ENCODE results near the gene TAF11.
"Not testable (repeated sequence)": the region's sequence is repeated elsewhere in the genome, so short reads cannot be mapped to it uniquely, and the experiment has no call there.

Gene TAF11

GRCh38 chr6:34864007-34864406 lies 23.8 kb downstream of the TAF11 start:
- DNase-seq: no peak

DNA sequence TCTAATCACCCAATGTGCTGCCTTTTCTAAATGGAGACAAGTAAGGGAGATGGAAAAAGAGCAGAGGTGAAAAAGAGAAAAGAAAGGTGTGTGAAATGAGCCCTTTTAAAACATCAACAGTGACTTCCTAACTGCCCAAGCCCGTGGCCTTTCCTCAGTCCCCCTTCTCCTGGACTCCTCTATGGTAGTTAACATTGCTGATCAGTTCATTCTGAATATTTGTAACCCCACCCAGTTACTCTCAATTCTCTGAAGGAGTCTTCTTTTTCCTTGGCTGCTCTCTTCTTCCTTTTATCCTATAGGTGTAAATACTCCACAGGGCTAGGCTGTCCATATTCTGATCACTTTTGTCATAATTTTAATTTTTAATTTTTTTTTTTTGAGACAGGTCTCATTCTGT lies 27.1 kb downstream of the TAF11 start:
- DNase-seq: no peak

- no peak for DNase-seq
Measured at GRCh38 chr6:34859951-34860350, 27.9 kb downstream of the TAF11 start.

- no peak for DNase-seq
Measured at GRCh38 chr6:34858681-34859080, 29.2 kb downstream of the TAF11 start.

DNA sequence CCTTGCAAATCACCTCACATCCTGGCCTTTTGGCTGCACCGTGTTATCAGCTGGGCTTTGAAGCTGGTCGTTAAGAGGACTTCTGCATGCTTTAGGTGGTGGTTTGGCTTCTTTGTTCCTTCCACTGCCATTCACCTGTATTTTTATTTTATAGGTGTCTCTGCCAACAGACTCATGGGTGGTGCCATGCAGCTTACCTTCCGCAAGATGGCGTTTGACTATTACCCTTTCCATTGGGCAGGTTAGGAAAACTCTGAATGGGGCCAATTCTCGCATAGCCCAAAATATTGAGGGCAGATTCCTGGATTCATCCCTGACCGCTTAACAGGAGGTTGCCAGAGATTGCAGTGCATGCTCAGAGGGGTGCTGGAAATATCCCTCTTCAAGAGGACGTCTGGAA lies 32.4 kb downstream of the TAF11 start:
- no peak for DNase-seq

- no peak for DNase-seq
Measured at GRCh38 chr6:34852406-34853085, 35.3 kb downstream of the TAF11 start.

- no peak for DNase-seq
Measured at GRCh38 chr6:34851361-34851760, 36.5 kb downstream of the TAF11 start.

DNA sequence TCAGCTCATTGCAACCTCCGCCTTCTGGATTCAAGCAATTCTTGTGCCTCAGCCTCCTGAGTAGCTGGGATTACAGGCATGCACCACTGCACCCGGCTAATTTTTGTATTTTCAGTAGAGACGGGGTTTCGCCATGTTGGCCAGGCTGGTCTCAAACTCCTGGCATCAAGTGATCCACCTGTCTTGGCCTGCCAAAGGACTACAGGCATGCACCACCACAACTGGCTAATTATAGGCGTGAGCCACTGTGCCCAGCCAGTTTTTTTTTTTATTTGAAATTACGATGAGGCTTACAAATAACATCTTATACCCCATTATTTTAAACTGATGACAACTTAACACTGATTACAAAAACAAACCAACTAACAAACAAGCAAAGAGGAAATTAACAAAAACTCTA lies 38.8 kb downstream of the TAF11 start:
- DNase-seq: not testable (repeated sequence)

DNA sequence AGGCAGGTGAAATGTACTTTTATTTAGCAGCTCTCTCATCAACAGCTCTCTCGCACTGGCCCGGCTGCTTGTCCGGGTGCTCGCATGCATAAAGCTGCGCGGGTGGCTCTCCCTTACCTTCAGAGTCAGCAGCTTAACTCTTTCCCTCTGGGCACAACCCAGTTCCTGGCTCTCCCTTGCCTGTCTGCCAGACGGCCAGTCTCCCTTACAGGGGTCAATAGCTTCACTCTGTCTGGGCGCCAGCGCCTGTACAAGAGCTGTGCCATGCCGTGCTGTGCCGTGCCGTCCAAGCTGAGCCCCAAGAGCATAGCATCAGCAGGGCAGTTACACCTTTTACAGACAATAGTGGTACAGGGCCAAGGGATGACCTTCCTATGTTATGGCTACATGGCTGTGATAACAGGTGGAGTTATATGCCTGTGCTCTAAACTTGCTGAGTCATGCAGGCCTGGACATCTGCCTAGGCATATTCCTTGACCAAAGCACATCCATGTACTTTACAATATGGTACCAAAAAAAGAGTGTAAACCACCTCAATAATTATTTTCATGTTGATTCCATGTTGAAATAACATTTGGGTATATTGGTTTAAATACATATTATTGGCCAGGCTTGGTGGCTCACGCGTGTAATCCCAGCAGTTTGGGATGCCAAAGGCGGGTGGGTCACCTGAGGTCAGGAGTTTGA lies 48.0 kb downstream of the TAF11 start:
- DNase-seq: no peak

DNA sequence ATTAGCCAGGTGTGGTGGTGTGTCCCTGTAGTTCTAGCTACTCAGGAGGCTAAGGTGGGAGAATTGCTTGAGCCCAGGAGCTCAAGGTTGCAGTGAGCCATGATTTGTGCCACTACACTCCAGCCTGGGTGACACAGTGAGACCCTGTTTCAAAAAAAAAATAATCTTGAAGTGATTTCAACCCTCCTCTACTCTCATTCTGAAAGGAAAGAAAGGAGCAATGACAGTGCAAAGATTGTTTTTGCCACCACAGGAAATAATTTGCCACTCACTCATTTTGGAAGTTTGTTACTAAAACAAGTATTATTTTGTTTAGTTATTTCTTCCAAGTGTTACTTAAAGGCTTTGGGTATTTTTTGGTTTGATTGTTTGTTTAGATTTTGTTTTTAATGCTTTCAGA lies 50.3 kb downstream of the TAF11 start:
- no peak for DNase-seq

GRCh38 chr6:34836451-34836850 lies 51.4 kb downstream of the TAF11 start:
- no peak for DNase-seq

DNA sequence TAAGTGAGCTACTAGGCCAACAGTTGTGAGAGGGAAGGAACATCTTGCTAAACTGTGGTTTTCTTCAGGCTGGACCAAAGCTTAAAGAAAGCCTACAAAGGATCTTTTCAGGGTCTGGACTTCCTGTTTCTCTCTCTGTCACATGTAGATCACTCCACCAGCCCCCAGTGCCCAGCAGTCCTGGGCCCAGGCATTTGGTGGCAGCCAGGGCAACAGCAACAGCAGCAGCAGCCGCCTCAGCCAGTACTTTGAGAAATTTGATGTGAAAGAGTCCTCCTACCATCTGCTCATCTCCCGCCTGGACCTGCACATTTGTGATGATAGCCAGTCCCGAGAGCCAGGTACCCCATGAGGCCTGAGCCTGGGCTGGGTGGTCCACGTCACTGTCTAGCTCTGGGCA lies 51.8 kb downstream of the TAF11 start:
- DNase-seq: no peak

DNA sequence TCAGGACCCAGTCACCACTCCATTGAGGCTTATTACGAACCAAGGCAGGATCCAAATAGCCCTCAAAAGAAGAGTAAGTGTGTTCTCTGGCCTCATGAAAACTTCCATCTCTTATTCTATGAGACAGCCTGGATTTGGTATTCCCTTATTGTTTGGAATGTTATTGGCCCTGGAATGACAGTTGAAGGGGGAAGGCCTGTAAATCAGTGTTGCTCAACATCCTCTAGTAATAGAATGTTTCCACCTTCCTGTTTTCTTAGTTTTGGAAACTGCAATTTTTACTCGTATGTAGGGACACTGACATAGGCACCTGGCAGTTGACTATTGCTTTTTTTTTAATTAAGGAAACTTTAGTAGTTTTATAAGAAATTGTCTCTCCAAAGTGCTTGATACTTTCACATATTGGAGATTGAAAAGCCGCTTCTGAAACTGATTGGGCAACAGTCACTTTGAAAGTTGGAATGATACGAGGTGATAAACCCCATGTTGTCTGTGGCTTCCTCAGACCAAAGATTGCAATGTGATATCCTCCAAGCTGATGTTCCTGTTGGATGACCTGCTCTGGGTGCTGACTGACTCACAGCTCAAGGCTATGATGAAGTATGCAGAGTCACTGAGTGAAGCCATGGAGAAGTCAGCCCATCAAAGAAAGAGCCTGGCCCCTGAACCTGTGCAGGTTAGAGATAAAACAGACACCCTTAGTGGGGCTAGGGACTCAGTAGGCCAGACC lies 52.9 kb downstream of the TAF11 start:
- DNase-seq: no peak

GRCh38 chr6:34832942-34833341 lies 54.9 kb downstream of the TAF11 start:
- DNase-seq: no peak

- no peak for DNase-seq
Measured at GRCh38 chr6:34829137-34829536, 58.7 kb downstream of the TAF11 start.
